ENCODE measurements around the gene TMEM151B.

DNA sequence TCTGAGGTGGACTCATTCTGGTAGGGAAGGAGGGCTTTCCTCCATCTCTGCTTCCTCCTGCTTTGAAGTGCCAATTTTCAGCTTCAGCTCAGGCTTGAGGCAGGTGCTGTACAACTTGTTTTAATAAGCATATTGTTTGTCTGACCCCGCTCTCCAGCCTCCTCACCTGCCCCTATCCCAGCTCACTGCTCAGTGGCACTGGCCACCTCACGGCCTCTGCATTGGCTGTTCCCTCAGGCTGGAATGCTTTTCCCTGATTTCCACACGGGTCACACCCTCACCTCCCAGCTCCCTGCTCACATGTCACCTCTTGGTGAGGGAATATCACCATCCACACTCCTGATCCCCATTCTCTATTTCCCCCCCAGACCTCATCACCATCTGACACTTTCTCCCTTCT is 28.6 kb downstream of the TMEM151B start:
- TF ChIP-seq, protein P1, sequence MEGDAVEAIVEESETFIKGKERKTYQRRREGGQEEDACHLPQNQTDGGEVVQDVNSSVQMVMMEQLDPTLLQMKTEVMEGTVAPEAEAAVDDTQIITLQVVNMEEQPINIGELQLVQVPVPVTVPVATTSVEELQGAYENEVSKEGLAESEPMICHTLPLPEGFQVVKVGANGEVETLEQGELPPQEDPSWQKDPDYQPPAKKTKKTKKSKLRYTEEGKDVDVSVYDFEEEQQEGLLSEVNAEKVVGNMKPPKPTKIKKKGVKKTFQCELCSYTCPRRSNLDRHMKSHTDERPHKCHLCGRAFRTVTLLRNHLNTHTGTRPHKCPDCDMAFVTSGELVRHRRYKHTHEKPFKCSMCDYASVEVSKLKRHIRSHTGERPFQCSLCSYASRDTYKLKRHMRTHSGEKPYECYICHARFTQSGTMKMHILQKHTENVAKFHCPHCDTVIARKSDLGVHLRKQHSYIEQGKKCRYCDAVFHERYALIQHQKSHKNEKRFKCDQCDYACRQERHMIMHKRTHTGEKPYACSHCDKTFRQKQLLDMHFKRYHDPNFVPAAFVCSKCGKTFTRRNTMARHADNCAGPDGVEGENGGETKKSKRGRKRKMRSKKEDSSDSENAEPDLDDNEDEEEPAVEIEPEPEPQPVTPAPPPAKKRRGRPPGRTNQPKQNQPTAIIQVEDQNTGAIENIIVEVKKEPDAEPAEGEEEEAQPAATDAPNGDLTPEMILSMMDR (IDR thresholded peaks at IDR 0.05; ENCODE audit: poor library complexity): no peak
- TF ChIP-seq EZH2 (IDR thresholded peaks at IDR 0.05; ENCODE audit: borderline replicate concordance): no peak
